H1 (cell line): ENCODE measurements around the gene NLRP1. TPM values are rescaled to one million over a fixed set of nuclear protein-coding genes. Genes with fewer than 3 reads are reported as not detected.

ENCODE experiments used
- CTCF ChIA-PET: fragments of 300-600 bp; sonication (Branson Sonifier 250); formaldehyde crosslinking; loops from one replicate; lab custom pipeline; 2021; ENCODE audit not compliant: partially characterized antibody; lab: Charles Lee
- POLR2A ChIA-PET: fragments of 300-600 bp; sonication (Branson Sonifier 250); formaldehyde crosslinking; loops from one replicate; lab custom pipeline; 2021; ENCODE audit warnings: inconsistent platforms; ENCODE audit not compliant: partially characterized antibody; lab: Charles Lee
- DNase-seq, 2 experiments: peaks; one replicate each; pipeline versions ENCODE4 v3.0.0 to v3.0.0-alpha.2; 2010 to 2022; ENCODE audit warnings: low spot score in 2 of 2, low read depth in 1 of 2, mixed read lengths in 1 of 2
- FAIRE-seq: peaks from 2 replicates; lab custom pipeline; 2011; peaks lifted over from hg19 to GRCh38; lab: Jason Lieb, UNC
- H2AFZ ChIP-seq: 2 replicates; pipeline ENCODE4 v1.8.1; 2012; ENCODE audit warnings: low read length, inconsistent platforms
- H2AK5ac ChIP-seq: 2 replicates; pipeline ENCODE4 v1.6.1; 2013; ENCODE audit warnings: low read depth, low read length
- H2BK120ac ChIP-seq: replicated peaks from 2 replicates; pipeline ENCODE3; 2013; ENCODE audit warnings: low read depth, low read length, inconsistent platforms
- H2BK12ac ChIP-seq: 2 replicates; pipeline ENCODE4 v1.6.1; 2013; ENCODE audit warnings: low read depth, low read length
- H2BK15ac ChIP-seq: 2 replicates; pipeline ENCODE4 v1.6.1; 2013; ENCODE audit warnings: low read length
- H2BK20ac ChIP-seq: 2 replicates; pipeline ENCODE4 v1.6.1; 2013; ENCODE audit warnings: low read length
- H2BK5ac ChIP-seq: 2 replicates; pipeline ENCODE4 v1.6.1; 2013; ENCODE audit warnings: low read depth, low read length
- H3K14ac ChIP-seq: 2 replicates; pipeline ENCODE4 v1.6.1; 2013; ENCODE audit warnings: inconsistent platforms; ENCODE audit not compliant: insufficient read length
- H3K18ac ChIP-seq: 2 replicates; pipeline ENCODE4 v1.6.1; 2013; ENCODE audit warnings: low read length; ENCODE audit errors: extremely low read depth
- H3K23ac ChIP-seq: 2 replicates; pipeline ENCODE4 v1.6.1; 2013; ENCODE audit warnings: inconsistent platforms; ENCODE audit not compliant: insufficient read length
- H3K23me2 ChIP-seq: 2 replicates; pipeline ENCODE4 v1.6.1; 2013; ENCODE audit warnings: low read depth, low read length
- H3K27ac ChIP-seq: 2 replicates; pipeline ENCODE4 v1.6.1; 2011; ENCODE audit warnings: low read depth, low read length, inconsistent platforms
- H3K27me3 ChIP-seq, 4 experiments: replicated peaks in 1 of 4; 1 replicate in 1 of 4; 2 replicates in 3 of 4; pipeline versions ENCODE4 v1.6.1 to v1.8.1; 2011 to 2013; ENCODE audit warnings: low read length in 3 of 4, mild to moderate bottlenecking in 3 of 4, inconsistent platforms in 2 of 4, mixed read lengths in 2 of 4, moderate library complexity in 1 of 4; ENCODE audit not compliant: control insufficient read depth in 3 of 4, insufficient read depth in 3 of 4; ENCODE audit errors: extremely low read depth in 1 of 4
- H3K36me3 ChIP-seq, 4 experiments: 2 replicates each; pipeline versions ENCODE4 v1.6.1 to v1.8.1; 2011 to 2013; ENCODE audit warnings: mild to moderate bottlenecking in 4 of 4, low read length in 3 of 4, moderate library complexity in 2 of 4, control low read depth in 1 of 4, inconsistent platforms in 1 of 4; ENCODE audit not compliant: insufficient read depth in 4 of 4, control insufficient read depth in 2 of 4
- H3K4ac ChIP-seq: replicated peaks from 2 replicates; pipeline ENCODE3; 2013; ENCODE audit warnings: low read length, low read depth, mixed read lengths, inconsistent platforms; ENCODE audit not compliant: insufficient read length
- H3K4me1 ChIP-seq, 4 experiments: replicated peaks in 1 of 4; 1 replicate in 1 of 4; 2 replicates in 3 of 4; pipeline versions ENCODE4 v1.6.1 to v1.8.1; 2011 to 2013; ENCODE audit warnings: low read length in 3 of 4, inconsistent platforms in 2 of 4, mixed read lengths in 1 of 4; ENCODE audit not compliant: insufficient read depth in 4 of 4, control insufficient read depth in 3 of 4
- H3K4me2 ChIP-seq, 2 experiments: 2 replicates each; pipeline versions ENCODE4 v1.6.1 to v1.8.1; 2011 to 2013; ENCODE audit warnings: low read depth in 2 of 2, low read length in 2 of 2, control low read depth in 1 of 2, inconsistent platforms in 1 of 2, mild to moderate bottlenecking in 1 of 2; ENCODE audit not compliant: insufficient read depth in 1 of 2
- H3K4me3 ChIP-seq, 4 experiments: fragments of 200-600, 300-600 bp in 1 of 4; sonication (generic), shearing (Covaris generic), sonication (Bioruptor Twin) in 1 of 4; 2 replicates each; pipeline versions ENCODE4 v1.5.1 to v1.8.1; 2011 to 2016; ENCODE audit warnings: low read length in 4 of 4, low read depth in 3 of 4, control low read depth in 2 of 4, inconsistent platforms in 2 of 4, mild to moderate bottlenecking in 2 of 4, mixed read lengths in 1 of 4, moderate library complexity in 1 of 4; ENCODE audit not compliant: insufficient read depth in 2 of 4; ENCODE audit errors: extremely low read depth in 1 of 4
- H3K56ac ChIP-seq: replicated peaks from 2 replicates; pipeline ENCODE3; 2013; ENCODE audit warnings: low read depth, mild to moderate bottlenecking, mixed read lengths, low read length, inconsistent platforms; ENCODE audit not compliant: insufficient read length
- H3K79me1 ChIP-seq: 2 replicates; pipeline ENCODE4 v1.6.1; 2013; ENCODE audit warnings: low read depth, low read length, control low read depth
- H3K79me2 ChIP-seq, 2 experiments: 2 replicates each; pipeline versions ENCODE4 v1.6.1 to v1.8.1; 2012 to 2013; ENCODE audit warnings: low read length in 2 of 2, mild to moderate bottlenecking in 2 of 2, inconsistent platforms in 1 of 2; ENCODE audit not compliant: insufficient read depth in 2 of 2, control insufficient read depth in 1 of 2
- H3K9ac ChIP-seq, 4 experiments: replicated peaks in 1 of 4; 1 replicate in 1 of 4; 2 replicates in 3 of 4; pipeline versions ENCODE4 v1.6.1 to v1.8.1; 2011 to 2013; ENCODE audit warnings: low read depth in 3 of 4, low read length in 3 of 4, control low read depth in 2 of 4, mild to moderate bottlenecking in 2 of 4, moderate library complexity in 2 of 4, inconsistent platforms in 1 of 4; ENCODE audit errors: extremely low read depth in 1 of 4
- H3K9me3 ChIP-seq, 2 experiments: 2 replicates each; pipeline versions ENCODE4 v1.6.1 to v1.8.1; 2012 to 2013; ENCODE audit warnings: mild to moderate bottlenecking in 2 of 2, moderate library complexity in 2 of 2, control low read depth in 1 of 2, inconsistent platforms in 1 of 2, low read depth in 1 of 2, low read length in 1 of 2, mixed read lengths in 1 of 2; ENCODE audit not compliant: insufficient read depth in 2 of 2
- H4K20me1 ChIP-seq, 2 experiments: replicated peaks in 1 of 2; 2 replicates each; pipeline versions ENCODE3 to v1.8.1; 2011 to 2013; ENCODE audit warnings: inconsistent platforms in 2 of 2, low read length in 2 of 2, mild to moderate bottlenecking in 1 of 2; ENCODE audit not compliant: insufficient read depth in 2 of 2, control insufficient read depth in 1 of 2
- H4K5ac ChIP-seq: 2 replicates; pipeline ENCODE4 v1.6.1; 2013; ENCODE audit warnings: low read length, low read depth, mixed read lengths, inconsistent platforms; ENCODE audit not compliant: insufficient read length
- H4K8ac ChIP-seq: 2 replicates; pipeline ENCODE4 v1.8.0; 2013; ENCODE audit warnings: mild to moderate bottlenecking, moderate library complexity, low read length, inconsistent platforms; ENCODE audit not compliant: insufficient read depth; ENCODE audit errors: extremely low read depth
- H4K91ac ChIP-seq: replicated peaks from 2 replicates; pipeline ENCODE3; 2013; ENCODE audit warnings: low read length, mixed read lengths, inconsistent platforms; ENCODE audit not compliant: insufficient read length
- CBX8 ChIP-seq: fragments of 300-800, 300-1000 bp; sonication (generic); IDR thresholded peaks from 2 replicates; pipeline ENCODE4 v1.7.1; 2016; ENCODE audit warnings: low read depth, low read length, borderline replicate concordance
- KDM5A ChIP-seq: fragments of 200-600 bp; IDR thresholded peaks from 2 replicates; pipeline ENCODE4 v1.7.1; 2012; ENCODE audit warnings: mild to moderate bottlenecking, low read length, inconsistent platforms, mixed read lengths
- whole genome bisulfite sequencing, 2 experiments: shearing (Covaris generic) in 1 of 2; methylation state at CpG; one replicate each; pipeline versions ENCODE4 v1.1.6 to v1.1.7; 2013 to 2015; ENCODE audit warnings: low lambda C conversion rate in 2 of 2, mixed read lengths in 2 of 2, inconsistent platforms in 1 of 2, low coverage in 1 of 2, missing lambda C conversion rate in 1 of 2; ENCODE audit not compliant: insufficient replicate concordance in 2 of 2, insufficient coverage in 1 of 2, insufficient read length in 1 of 2; ENCODE audit errors: extremely low coverage in 1 of 2, missing lambda C conversion rate in 1 of 2; 5-methylcytosine and 5-hydroxymethylcytosine counted together
- polyA plus RNA-seq, 7 experiments: library from polyadenylated mRNA; depleted of rRNA in 3 of 7; stranded (reverse) in 5 of 7; unstranded in 2 of 7; fragments of >200 nt in 5 of 7; fragments of 200-250 nt in 2 of 7; gene quantifications; 1 replicate in 5 of 7; 2 replicates in 1 of 7; 4 replicates in 1 of 7; pipeline versions ENCODE4 v1.2.1 to v1.2.3, GENCODE V29; 2011 to 2013; ENCODE audit warnings: missing spikeins in 2 of 7, mixed read lengths in 2 of 7
- total RNA-seq: library from RNA; stranded (reverse); fragmentation: NEBNext Ultra II Directional; extraction: Animal tissue kit (Norgen Biotek cat#: 25700); gene quantifications from 2 replicates; pipeline ENCODE4 v1.2.1, GENCODE V29; 2021

Gene NLRP1
- total and polyA plus RNA-seq, 2 of the 8 experiments (the other 6 are each of a cell fraction or from before 2014, with no cell fraction given): 8.6 to 10.4 TPM

DNA sequence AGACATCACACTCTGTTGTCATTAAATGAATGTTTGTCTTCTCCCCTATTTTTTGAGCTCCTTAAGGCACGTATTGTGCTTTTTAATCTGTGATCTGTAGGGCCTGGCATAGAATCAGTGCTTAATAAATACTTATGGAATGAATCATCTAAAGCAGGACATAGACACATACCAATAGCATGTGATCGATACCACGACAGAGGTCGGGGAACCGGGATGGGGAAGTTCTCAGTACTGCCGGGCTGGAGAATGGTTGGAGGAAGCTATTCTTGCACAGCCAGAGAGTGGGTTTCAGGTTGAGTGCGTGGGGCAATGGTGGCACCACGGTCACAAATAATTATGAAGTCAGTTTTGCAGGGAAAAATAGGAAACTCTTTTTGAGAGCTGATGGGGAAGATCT lies 26.8 kb downstream of the NLRP1 start:
- H3K9me3 ChIP-seq: no peaks in the 10 kb centered on the region
- H3K79me1 ChIP-seq: no peaks in the 10 kb centered on the region
- no peak overlapping the region for H2BK15ac ChIP-seq
- no peak overlapping the region for H2BK5ac ChIP-seq
- no peak overlapping the region for H3K23ac ChIP-seq
- no peak overlapping the region for H2AK5ac ChIP-seq
- H3K79me2 ChIP-seq: no peaks in the 10 kb centered on the region
- no peak overlapping the region for H3K4me3 ChIP-seq
- H3K18ac ChIP-seq: no peak overlapping the region
- no peak overlapping the region for H3K56ac ChIP-seq
- no peak overlapping the region for H4K91ac ChIP-seq
- H2BK20ac ChIP-seq: no peak overlapping the region
- H2BK12ac ChIP-seq: no peak overlapping the region
- no peak overlapping the region for H3K27ac ChIP-seq
- H3K4ac ChIP-seq: no peak overlapping the region
- no peak overlapping the region for H4K8ac ChIP-seq
- no peak for DNase-seq
- H3K4me1 ChIP-seq: no peaks in the 10 kb centered on the region
- no peak overlapping the region for H2BK120ac ChIP-seq
- no peak for FAIRE-seq
- CTCF ChIA-PET: interaction anchor here (0.7 to 1.6 kb wide), 4 partner anchors 12 to 847 kb away, joined by 3 to 4 read pairs (median 3); no protein-coding TSS in a partner anchor
- WGBS, 2 experiments: 86% methylated on average over 8 of the region's 8 CpGs; no CpG with 5 or more reads in 1 of the 2 experiments
- POLR2A ChIA-PET: interaction anchor here (0.6 to 1.5 kb wide), 2 partner anchors 68 to 71 kb away, joined by 3 to 5 read pairs; partner anchors contain the start of genes DERL2 and MIS12
- no peak overlapping the region for H2AFZ ChIP-seq
- no peaks in the 10 kb centered on the region; a peak in 1 of 7 replicates for H3K27me3 ChIP-seq
- H3K9ac ChIP-seq: no peak overlapping the region
- H3K4me2 ChIP-seq: no peak overlapping the region
- H4K20me1 ChIP-seq: no peaks in the 10 kb centered on the region
- no peaks in the 10 kb centered on the region; the same call in 1 of the 2 replicates for H3K23me2 ChIP-seq
- H3K14ac ChIP-seq: no peak overlapping the region
- no peaks in the 10 kb centered on the region for H3K36me3 ChIP-seq
- no peak overlapping the region for H4K5ac ChIP-seq
- no peak for TF ChIP-seq CBX8
- no peak for TF ChIP-seq KDM5A
